RWPE2 (cell line): ENCODE measurements around the gene ARHGAP45.
A peak's percentile ranks its signal among the peaks of the same experiment; 100 is the strongest.

Experiments
- ATAC-seq: fragments of 200-7000 bp; cut with Tn5 transposase; 3 replicates; pipeline ENCODE4 v1.9.1; 2021; ENCODE audit warnings: low read depth
- DNase-seq: peaks from one replicate; pipeline ENCODE4 v3.0.0-alpha.2; 2020; ENCODE audit warnings: low spot score
- H3K27ac ChIP-seq: fragments of 450-650 bp; 2 replicates; pipeline ENCODE4 v1.5.1; 2017; ENCODE audit warnings: mild to moderate bottlenecking; ENCODE audit not compliant: poor library complexity, severe bottlenecking
- H3K27me3 ChIP-seq: fragments of 250-450 bp; sonication (Bioruptor Pico); 2 replicates; pipeline ENCODE4 v1.5.1; 2021; ENCODE audit warnings: mild to moderate bottlenecking, moderate library complexity; ENCODE audit not compliant: insufficient read depth, poor library complexity, severe bottlenecking
- H3K36me3 ChIP-seq: fragments of 250-450 bp; sonication (Bioruptor Pico); 2 replicates; pipeline ENCODE4 v1.5.1; 2020; ENCODE audit warnings: low read depth, mild to moderate bottlenecking, moderate library complexity
- H3K4me1 ChIP-seq: fragments of 250-450 bp; sonication (Bioruptor Pico); 2 replicates; pipeline ENCODE4 v1.5.1; 2021; ENCODE audit warnings: mild to moderate bottlenecking, moderate library complexity; ENCODE audit not compliant: insufficient read depth, poor library complexity, severe bottlenecking
- H3K4me3 ChIP-seq: fragments of 250-450 bp; sonication (Bioruptor Pico); 2 replicates; pipeline ENCODE4 v1.5.1; 2021; ENCODE audit warnings: mild to moderate bottlenecking, moderate library complexity; ENCODE audit not compliant: severe bottlenecking
- H3K9me3 ChIP-seq: fragments of 250-450 bp; sonication (Bioruptor Pico); 2 replicates; pipeline ENCODE4 v1.5.1; 2021; ENCODE audit warnings: mild to moderate bottlenecking, moderate library complexity; ENCODE audit not compliant: severe bottlenecking
- TF ChIP-seq, protein P1 (sequence below): fragments of 450-650 bp; IDR thresholded peaks from one replicate; pipeline ENCODE4 v1.5.1; 2017; ENCODE audit warnings: mild to moderate bottlenecking, moderate library complexity; ENCODE audit not compliant: poor library complexity, severe bottlenecking

The ARHGAP45 gene

DNA sequence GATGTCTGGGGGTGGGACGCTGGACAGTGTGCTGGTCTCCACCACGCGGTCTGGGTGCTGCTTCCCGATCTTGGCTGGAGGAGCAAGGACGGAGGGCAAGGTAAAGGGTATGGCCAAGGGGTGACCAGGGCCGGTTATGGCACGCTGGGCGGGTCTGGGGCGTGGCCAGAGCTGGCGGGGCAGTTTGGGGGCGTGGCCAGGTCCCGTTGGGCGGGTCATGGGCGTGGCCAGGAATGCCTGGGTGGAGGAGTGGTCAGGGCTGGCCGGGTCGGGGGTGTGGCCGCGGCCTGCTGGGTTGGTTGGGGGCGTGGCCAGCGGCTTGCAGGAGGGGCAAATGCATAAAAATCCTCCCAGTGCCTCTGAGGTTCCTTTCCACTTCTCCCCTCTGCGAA is 56.0 kb downstream of the ARHGAP45 start:
- Histone ChIP-seq H3K4me3 (no peak overlapping the region), H3K27me3 (no peaks in the 10 kb centered on the region), H3K27ac (no peak overlapping the region), H3K9me3 (no peaks in the 10 kb centered on the region), H3K36me3 (peaks cover 93% of the 10 kb centered on the region), H3K4me1 (no peaks in the 10 kb centered on the region)
- TF ChIP-seq, protein P1, sequence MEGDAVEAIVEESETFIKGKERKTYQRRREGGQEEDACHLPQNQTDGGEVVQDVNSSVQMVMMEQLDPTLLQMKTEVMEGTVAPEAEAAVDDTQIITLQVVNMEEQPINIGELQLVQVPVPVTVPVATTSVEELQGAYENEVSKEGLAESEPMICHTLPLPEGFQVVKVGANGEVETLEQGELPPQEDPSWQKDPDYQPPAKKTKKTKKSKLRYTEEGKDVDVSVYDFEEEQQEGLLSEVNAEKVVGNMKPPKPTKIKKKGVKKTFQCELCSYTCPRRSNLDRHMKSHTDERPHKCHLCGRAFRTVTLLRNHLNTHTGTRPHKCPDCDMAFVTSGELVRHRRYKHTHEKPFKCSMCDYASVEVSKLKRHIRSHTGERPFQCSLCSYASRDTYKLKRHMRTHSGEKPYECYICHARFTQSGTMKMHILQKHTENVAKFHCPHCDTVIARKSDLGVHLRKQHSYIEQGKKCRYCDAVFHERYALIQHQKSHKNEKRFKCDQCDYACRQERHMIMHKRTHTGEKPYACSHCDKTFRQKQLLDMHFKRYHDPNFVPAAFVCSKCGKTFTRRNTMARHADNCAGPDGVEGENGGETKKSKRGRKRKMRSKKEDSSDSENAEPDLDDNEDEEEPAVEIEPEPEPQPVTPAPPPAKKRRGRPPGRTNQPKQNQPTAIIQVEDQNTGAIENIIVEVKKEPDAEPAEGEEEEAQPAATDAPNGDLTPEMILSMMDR, result no peak
- no peak for DNase-seq
- ATAC-seq, result peak; percentile 66

DNA sequence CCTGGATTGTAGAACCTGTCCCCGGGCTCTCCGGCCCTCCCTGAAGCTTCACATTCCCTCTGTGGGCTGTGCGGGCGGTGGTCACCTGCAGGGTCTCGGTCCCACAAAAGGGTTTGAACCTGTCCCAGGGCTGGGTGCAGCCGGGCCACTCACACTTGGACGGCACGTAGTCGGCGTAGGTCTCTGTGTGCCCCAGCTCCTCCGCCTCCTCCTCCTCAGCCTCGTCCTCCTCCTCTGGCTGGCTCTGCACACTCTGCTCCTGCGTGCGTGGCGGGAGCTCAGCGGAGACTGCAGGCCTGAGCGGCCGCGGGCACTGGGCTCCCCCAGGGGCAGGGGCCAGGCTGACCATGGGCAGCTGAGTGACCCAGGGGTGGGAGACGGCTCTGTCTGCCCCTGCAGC is 56.4 kb downstream of the ARHGAP45 start:
- Histone ChIP-seq H3K4me3 (no peak overlapping the region), H3K9me3 (no peaks in the 10 kb centered on the region), H3K27me3 (no peaks in the 10 kb centered on the region), H3K36me3 (peaks cover 93% of the 10 kb centered on the region), H3K27ac (no peak overlapping the region), H3K4me1 (no peaks in the 10 kb centered on the region)
- DNase-seq (no peak), ATAC-seq (no peak)
- TF ChIP-seq, protein P1, result no peak

DNA sequence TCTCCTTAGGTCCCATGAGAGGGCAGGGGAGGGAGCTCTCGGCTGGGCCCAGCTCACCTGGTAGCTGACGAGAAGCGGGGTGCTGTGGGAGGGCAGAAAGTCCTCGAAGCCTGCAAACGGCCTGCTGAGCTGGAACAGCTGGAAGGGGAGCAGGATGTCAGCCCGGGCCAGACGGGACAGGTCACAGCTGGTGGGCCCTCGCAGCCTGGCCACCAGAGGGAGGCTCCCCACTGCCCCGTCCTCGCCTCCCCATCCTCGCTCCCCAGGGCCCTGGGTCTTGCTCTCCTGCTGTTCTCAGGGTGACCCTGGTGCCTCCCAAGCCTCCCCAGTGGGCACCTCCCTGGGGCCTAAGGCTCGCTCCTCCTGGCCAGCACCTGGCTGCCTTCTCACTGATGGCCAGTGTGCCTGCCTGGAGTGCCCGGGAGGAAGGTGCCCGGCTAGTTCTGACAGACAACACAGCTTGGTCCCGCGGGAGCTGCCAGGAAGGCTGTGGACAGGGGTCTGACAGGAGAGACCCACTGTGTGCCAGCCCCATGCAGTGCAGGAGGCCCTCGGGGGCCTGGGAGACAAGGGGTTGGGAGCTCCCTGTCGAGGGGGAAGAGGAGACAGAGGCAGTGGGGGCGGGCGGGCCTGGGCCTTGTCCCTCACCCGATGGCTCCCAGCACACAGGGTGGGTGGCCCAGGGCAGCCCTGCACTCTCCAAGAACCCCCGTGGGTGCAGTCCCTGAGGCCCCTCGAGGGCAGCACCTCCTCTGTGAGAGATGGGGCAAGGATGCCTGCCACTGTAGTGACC is 57.1 kb downstream of the ARHGAP45 start:
- Histone ChIP-seq H3K36me3 (peaks cover 90% of the 10 kb centered on the region), H3K4me3 (no peak overlapping the region), H3K27me3 (no peaks in the 10 kb centered on the region), H3K27ac (no peak overlapping the region), H3K9me3 (no peaks in the 10 kb centered on the region), H3K4me1 (no peaks in the 10 kb centered on the region)
- TF ChIP-seq, protein P1, result no peak
- DNase-seq, result no peak
- no peak for ATAC-seq

DNA sequence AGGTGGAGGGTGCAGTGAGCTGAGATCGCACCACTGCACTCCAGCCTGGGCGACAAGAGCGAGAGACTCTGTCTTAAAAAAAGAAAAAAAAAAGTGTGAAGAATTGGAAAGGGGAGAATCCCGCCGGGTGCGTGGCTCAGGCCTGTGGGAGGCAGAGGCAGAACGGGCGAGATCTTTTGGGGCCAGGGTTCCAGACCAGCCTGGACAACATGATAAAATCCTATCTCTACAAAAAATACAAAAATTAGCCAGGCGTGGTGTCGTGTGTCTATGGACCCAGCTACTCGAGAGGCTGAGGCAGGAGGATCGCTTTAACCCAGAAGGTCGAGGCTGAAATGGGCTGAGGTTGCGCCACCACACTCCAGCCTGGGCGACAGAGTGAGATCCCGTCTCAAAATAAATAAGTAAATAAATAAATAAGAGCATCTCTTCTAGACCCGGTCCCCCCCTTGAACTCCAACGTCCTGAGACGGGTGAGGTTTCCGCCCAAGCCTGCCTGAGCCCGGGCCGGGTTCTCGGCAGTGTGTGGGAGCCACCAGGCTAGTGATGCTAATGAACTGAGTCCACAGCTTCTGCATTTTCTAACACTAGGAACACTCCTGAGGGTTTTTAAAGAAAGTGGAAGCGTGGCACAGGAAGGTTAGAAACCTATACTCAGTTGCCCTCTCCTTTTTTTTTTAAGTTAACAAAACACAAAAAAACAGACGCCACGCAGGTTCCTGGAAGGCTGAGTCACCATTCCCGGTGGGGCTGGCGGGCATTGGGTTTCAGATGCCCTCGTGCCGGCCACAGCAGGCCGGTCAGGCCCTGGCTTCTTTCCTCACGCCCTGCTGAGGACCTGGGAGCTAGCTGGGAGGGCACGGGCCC is 58.9 kb downstream of the ARHGAP45 start:
- TF ChIP-seq, protein P1, result no peak
- ATAC-seq (no peak), DNase-seq (no peak)
- Histone ChIP-seq H3K4me1 (no peaks in the 10 kb centered on the region), H3K4me3 (no peak overlapping the region), H3K9me3 (no peaks in the 10 kb centered on the region), H3K27me3 (no peaks in the 10 kb centered on the region), H3K27ac (peak overlapping the region; percentile 36), H3K36me3 (peaks cover 85% of the 10 kb centered on the region)
